ENCODE data around the gene NTPCR.
"Not testable (repeated sequence)": the region's sequence is repeated elsewhere in the genome, so short reads cannot be mapped to it uniquely, and the experiment has no call there.

The NTPCR gene

GRCh38 chr1:232984577-232985425, 34.4 kb downstream of the NTPCR start:
- no peak for DNase-seq (ENCODE audit: low read depth)

DNA sequence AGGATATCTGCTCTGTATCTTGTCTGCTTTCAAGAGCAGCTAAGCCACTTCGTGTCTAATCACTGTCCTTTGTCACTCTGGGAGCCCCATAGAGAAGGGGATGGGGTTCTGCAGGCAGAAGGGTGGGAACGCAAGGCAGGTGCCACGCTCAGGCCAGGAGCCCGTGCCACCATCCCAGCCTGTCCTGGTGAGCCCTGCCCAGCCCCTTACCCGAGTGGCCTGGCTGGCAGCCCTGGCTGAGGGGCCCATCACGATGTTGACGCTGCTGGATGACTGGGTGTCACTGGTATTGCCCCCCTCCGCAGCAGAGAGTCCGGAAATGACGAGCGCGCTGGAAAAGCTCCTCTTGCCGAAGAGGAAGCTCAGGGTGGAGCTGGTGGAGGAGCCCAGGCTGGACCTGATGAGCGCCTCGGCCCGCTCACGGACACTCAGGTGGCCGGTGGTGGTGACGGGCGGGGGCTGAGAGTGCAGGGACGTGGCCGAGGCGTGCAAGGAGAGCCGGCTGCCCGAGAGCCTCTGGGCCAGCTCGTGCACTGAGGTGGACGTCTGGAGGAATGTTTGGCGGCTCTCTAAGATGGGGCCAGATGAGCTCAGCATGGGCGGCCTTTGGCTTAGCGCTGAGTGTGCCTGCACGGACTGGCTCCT, 35.6 kb downstream of the NTPCR start:
- DNase-seq (ENCODE audit: low read depth), result no peak

GRCh38 chr1:232986527-232986922, 36.1 kb downstream of the NTPCR start:
- DNase-seq (ENCODE audit: low read depth), result no peak

DNA sequence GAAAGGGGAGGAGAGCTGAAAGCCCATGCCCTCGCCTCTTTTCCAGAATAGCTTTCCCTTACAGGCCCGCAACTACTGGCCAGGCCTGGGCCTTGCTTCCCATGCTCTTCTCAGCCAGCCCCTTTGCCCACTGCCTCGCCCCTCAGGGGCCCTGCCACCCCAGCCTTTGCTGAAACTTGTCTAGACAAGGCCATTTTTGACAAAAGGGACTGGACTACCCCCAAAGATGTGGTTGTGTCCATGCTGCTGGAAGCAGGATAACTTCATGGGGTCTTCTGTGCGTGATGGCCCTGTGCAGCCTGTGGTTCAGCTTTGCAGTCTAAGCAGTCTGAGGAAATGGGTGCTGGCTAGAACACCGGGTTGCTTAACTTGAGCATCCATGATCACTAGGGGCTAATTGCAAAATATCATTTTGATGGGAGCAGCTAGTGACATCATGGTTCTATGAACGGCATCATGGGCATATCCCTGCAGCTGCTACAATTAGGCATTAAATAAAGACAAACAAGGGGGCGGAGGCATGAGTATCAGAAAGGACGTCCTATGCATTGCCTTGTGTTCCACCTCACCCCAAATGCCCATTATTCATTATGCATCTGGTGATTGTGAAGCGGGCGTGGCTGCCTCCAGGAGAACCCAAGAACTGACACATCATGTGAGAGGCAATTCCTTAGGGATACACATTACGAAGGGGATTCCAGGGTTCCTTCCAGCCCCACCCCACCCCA, 36.8 kb downstream of the NTPCR start:
- DNase-seq (ENCODE audit: low read depth), result no peak

GRCh38 chr1:232987774-232988140, 37.3 kb downstream of the NTPCR start:
- DNase-seq (ENCODE audit: low read depth), result no peak

DNA sequence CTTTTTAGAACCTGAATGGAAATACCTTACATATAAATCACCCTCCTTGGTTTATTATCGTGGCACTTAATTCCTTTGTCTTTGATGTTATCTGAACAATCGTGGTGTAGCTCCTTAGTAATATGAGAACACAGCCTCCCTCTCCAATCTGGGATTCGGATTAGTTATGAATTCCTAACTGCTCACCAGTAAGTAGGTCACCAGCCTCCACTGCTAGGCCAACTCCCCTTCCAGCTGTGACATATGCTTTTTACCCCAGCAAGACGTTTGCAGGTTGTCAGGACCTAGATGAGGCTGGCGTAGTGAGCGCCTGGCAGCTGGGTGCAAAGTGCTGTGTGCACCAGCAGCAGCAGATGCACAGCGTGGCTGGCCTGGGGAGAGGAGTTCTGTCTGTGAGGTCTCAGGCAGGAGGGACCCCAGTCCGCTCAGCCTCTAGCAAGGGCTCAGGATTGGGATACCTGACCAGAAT, 38.2 kb downstream of the NTPCR start:
- peak; percentile 78 for DNase-seq (ENCODE audit: low read depth)

GRCh38 chr1:232990176-232991128, 40.0 kb downstream of the NTPCR start:
- DNase-seq (ENCODE audit: low read depth), result no peak

GRCh38 chr1:232991238-232991637, 40.8 kb downstream of the NTPCR start:
- no peak for DNase-seq (ENCODE audit: low read depth)

DNA sequence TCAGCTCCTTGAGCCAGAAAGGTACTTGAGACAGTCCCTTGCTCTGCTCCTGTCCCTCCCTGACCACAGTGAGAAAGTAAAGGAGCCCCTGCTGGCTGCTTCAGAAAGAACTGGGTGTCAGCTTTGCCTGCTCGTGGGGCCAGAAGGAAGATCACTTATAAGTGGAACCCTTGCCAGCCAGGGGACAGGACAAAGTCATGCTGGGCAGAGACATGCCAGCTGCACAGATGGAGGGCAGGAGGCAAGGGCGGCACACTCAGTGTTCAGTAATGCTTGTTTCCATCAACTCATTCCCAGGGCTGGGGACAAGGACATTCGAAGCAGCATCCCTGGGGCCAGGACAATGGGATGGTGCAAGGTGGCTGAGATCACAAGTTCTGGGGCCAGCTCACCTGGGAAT, 41.8 kb downstream of the NTPCR start:
- DNase-seq (ENCODE audit: low read depth), result no peak

DNA sequence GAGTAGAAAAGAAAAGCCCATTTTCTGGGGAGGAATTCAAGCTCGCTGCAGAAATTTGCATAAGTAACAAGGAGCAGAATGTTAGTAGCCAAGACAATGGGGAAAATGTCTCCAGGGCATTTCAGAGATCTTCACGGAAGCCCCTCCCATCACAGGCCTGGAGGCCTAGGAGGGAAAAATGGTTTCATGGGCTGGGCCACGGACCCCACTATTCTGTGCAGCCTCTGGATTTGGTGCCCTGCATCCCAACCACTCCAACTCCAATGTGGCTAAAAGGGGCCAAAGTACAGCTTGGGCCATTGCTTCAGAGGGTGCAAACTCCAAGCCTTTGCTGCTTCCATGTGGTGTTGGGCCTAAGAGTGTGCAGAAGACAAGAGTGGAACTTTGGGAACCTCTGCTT, 43.1 kb downstream of the NTPCR start:
- no peak for DNase-seq (ENCODE audit: low read depth)

DNA sequence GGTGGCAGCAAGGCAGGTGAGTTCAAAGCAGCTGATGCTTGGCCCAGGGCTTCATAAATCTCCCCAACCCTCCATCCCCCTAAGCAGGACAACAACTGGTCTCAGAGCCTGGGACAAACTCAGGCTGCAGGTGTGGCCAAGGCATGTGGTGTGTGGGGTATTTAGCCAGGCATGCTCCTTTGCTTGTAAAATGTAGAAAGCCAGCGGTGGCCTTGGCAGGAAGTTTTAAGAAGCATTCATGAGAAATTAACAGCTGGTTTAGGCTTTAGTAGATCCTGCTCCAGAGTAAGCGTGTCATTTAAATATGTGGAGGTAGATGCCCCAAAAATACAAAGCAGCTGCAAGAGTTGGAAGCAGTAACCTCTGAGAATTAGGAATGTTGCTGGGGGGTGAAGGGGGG, 44.8 kb downstream of the NTPCR start:
- no peak for DNase-seq (ENCODE audit: low read depth)

DNA sequence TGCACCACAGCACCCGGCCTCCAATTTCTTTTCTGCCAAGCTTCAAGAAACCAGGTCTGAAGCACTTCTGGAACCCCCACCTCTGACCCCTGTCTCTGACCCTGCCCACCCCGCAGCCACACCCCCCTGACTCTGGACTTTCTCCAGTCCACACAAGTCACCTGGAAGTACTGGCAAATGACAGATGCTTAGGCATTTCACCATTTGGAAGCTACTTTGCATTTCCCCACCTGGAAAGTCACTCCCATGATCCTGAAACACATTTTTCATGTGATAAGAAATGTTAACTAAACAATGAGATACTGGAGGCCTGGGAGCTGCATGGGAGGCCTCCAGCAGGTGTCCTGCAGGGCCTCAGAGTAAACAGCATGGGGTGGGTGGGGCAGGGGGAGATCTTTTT, 45.7 kb downstream of the NTPCR start:
- DNase-seq (ENCODE audit: low read depth), result no peak

- no peak for DNase-seq (ENCODE audit: low read depth)
Observed at GRCh38 chr1:232998138-232998537, 47.7 kb downstream of the NTPCR start.

GRCh38 chr1:232998646-232999045, 48.2 kb downstream of the NTPCR start:
- no peak for DNase-seq (ENCODE audit: low read depth)

DNA sequence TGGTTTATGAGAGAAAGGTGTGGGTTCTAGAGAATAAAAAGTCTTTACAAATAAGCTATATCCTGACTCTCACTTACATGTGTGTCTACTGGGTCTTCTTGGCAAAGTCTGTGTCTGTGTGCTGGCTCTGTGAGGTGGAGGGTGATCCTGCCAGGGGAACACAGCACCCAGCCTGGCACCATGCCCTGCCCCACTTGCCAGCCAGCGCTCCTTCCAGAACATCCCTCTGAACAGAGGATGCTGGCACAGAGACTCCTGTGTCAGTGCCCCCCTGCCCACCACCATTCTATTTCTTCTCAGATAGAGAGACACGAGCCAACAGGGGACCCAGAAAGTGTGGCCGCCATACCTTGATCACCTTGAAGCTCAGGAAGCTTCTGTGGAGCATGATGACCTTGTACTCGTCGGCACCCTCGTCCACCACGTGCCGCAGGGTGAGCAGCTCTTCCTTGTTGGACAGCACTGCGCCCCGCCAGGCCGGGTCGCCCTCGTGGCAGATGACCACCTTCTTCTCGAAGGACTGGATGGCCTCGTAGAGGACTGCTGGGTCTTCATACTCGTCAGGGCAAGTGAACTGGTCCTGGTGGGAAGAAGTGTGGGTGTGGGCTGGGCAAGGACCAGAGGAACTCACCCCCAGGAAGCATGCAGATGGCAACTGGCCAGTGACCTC, 49.7 kb downstream of the NTPCR start:
- DNase-seq (ENCODE audit: low read depth), result no peak

- DNase-seq (ENCODE audit: low read depth), result not testable (repeated sequence)
Observed at GRCh38 chr1:233003638-233004037, 53.2 kb downstream of the NTPCR start.

DNA sequence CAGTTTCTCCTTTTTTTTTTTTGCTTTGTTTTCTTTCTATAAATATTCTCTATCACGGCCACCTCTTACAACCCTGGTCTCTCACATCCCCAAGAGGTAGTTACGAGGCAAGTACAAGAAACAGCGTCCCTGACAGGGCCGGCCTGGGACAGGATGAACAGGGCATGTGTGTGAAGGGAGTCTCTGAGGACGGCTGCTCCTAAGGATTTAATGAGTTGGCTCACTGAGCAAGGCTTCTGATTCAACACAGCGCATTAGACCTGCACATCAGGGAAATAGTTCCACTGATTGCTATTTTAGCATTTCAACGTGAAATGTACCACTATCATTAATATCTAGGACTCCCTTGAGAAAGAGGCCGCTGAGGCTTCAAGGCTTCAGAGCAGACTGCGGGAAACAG, 54.0 kb downstream of the NTPCR start:
- no peak for DNase-seq (ENCODE audit: low read depth)

- no peak for DNase-seq (ENCODE audit: low read depth)
Observed at GRCh38 chr1:233005156-233005555, 54.7 kb downstream of the NTPCR start.

- DNase-seq (ENCODE audit: low read depth), result peak; percentile 24
Observed at GRCh38 chr1:233005703-233006102, 55.3 kb downstream of the NTPCR start.

- no peak for DNase-seq (ENCODE audit: low read depth)
Observed at GRCh38 chr1:233006108-233006507, 55.7 kb downstream of the NTPCR start.

- no peak for DNase-seq (ENCODE audit: low read depth)
Observed at GRCh38 chr1:233006541-233006973, 56.1 kb downstream of the NTPCR start.

Measured in non-pigmented ciliary epithelial cell (primary cell).